ENCODE results near the gene CES5A. TPM values are rescaled to one million over a fixed set of nuclear protein-coding genes. Genes with fewer than 3 reads are reported as not detected.
"Not testable (repeated sequence)": the region's sequence is repeated elsewhere in the genome, so short reads cannot be mapped to it uniquely, and the experiment has no call there.

The CES5A gene
- not detected for total RNA-seq

GRCh38 chr16:55875273-55875672 lies at the start of gene CES5A:
CES5A (minus strand) TSS chr16:55875373; CDS start chr16:55875221, 152 bp downstream.
- Mint-ChIP-seq H3K27me3 (peaks cover 1% of the 10 kb centered on the region), H3K27ac (no peak within 1 kb of the TSS), H3K9me3 (no peaks in the 10 kb centered on the region), H3K36me3 (no peaks in the 10 kb centered on the region), H3K4me1 (ENCODE audit: low read depth) (no peaks in the 10 kb centered on the region), H3K4me3 (no peak within 1 kb of the TSS)
- ChIA-PET CTCF (no interaction called here), POLR2A (no interaction called here)
- DNase-seq: no peak
- intact Hi-C loops (cut with micrococcal nuclease): no loop called here

- ChIA-PET POLR2A (no interaction called here), CTCF (no interaction called here)
- no peak for DNase-seq
- intact Hi-C loops (cut with micrococcal nuclease): no loop called here
- peaks cover 40% of the 10 kb centered on the region for H3K27me3 Mint-ChIP-seq
- no peaks in the 10 kb centered on the region for H3K36me3 Mint-ChIP-seq
- peaks cover 4% of the 10 kb centered on the region for H3K9me3 Mint-ChIP-seq
- no peaks in the 10 kb centered on the region for H3K4me1 Mint-ChIP-seq (ENCODE audit: low read depth)
- no peak overlapping the region for H3K4me3 Mint-ChIP-seq
- no peak overlapping the region for H3K27ac Mint-ChIP-seq
These were observed 47.5 kb upstream of the CES5A start for GRCh38 chr16:55922662-55923061.

GRCh38 chr16:55917373-55918160 lies 42.4 kb upstream of the CES5A start:
- Mint-ChIP-seq H3K4me3 (no peak overlapping the region), H3K36me3 (no peaks in the 10 kb centered on the region), H3K27me3 (peaks cover 25% of the 10 kb centered on the region), H3K9me3 (peaks cover 4% of the 10 kb centered on the region), H3K4me1 (ENCODE audit: low read depth) (no peaks in the 10 kb centered on the region), H3K27ac (no peak overlapping the region)
- ChIA-PET POLR2A (no interaction called here), CTCF (no interaction called here)
- intact Hi-C loops (cut with micrococcal nuclease): no loop called here
- DNase-seq: no peak

- Mint-ChIP-seq H3K4me1 (ENCODE audit: low read depth) (no peaks in the 10 kb centered on the region), H3K27ac (no peak overlapping the region), H3K36me3 (no peaks in the 10 kb centered on the region), H3K9me3 (peaks cover 6% of the 10 kb centered on the region), H3K4me3 (no peak overlapping the region), H3K27me3 (peaks cover 16% of the 10 kb centered on the region)
- no peak for DNase-seq
- intact Hi-C loops (cut with micrococcal nuclease): no loop called here
- POLR2A ChIA-PET: no interaction called here
- CTCF ChIA-PET: no interaction called here
These were observed 40.1 kb upstream of the CES5A start for GRCh38 chr16:55915096-55915827.

- DNase-seq: no peak
- Mint-ChIP-seq H3K9me3 (peaks cover 6% of the 10 kb centered on the region), H3K36me3 (no peaks in the 10 kb centered on the region), H3K27me3 (peaks cover 14% of the 10 kb centered on the region), H3K4me1 (ENCODE audit: low read depth) (no peaks in the 10 kb centered on the region), H3K4me3 (no peak overlapping the region), H3K27ac (no peak overlapping the region)
- ChIA-PET POLR2A (no interaction called here), CTCF (no interaction called here)
- intact Hi-C loops (cut with micrococcal nuclease): no loop called here
These were observed 39.2 kb upstream of the CES5A start for GRCh38 chr16:55914383-55914782.

- DNase-seq: no peak
- Mint-ChIP-seq H3K27me3 (peaks cover 9% of the 10 kb centered on the region), H3K36me3 (no peaks in the 10 kb centered on the region), H3K4me1 (ENCODE audit: low read depth) (no peaks in the 10 kb centered on the region), H3K4me3 (no peak overlapping the region), H3K27ac (no peak overlapping the region), H3K9me3 (peaks cover 6% of the 10 kb centered on the region)
- ChIA-PET POLR2A (no interaction called here), CTCF (no interaction called here)
- intact Hi-C loops (cut with micrococcal nuclease): no loop called here
These were observed 38.5 kb upstream of the CES5A start for GRCh38 chr16:55913716-55914115.

GRCh38 chr16:55913121-55913520 lies 37.9 kb upstream of the CES5A start:
- H3K4me3 Mint-ChIP-seq; intact Hi-C loops (cut with micrococcal nuclease); H3K27ac Mint-ChIP-seq; H3K4me1 Mint-ChIP-seq (ENCODE audit: low read depth); DNase-seq; H3K27me3 Mint-ChIP-seq; CTCF ChIA-PET; H3K9me3 Mint-ChIP-seq; POLR2A ChIA-PET; H3K36me3 Mint-ChIP-seq: not testable (repeated sequence)

- ChIA-PET POLR2A (no interaction called here), CTCF (no interaction called here)
- DNase-seq: no peak
- intact Hi-C loops (cut with micrococcal nuclease): no loop called here
- Mint-ChIP-seq H3K4me1 (ENCODE audit: low read depth) (no peaks in the 10 kb centered on the region), H3K9me3 (peaks cover 6% of the 10 kb centered on the region), H3K27me3 (peaks cover 5% of the 10 kb centered on the region), H3K36me3 (no peaks in the 10 kb centered on the region), H3K4me3 (no peak overlapping the region), H3K27ac (no peak overlapping the region)
These were observed 36.8 kb upstream of the CES5A start for GRCh38 chr16:55912022-55912421.

GRCh38 chr16:55911616-55912015 lies 36.4 kb upstream of the CES5A start:
- H3K27me3 Mint-ChIP-seq: peaks cover 5% of the 10 kb centered on the region
- H3K36me3 Mint-ChIP-seq: no peaks in the 10 kb centered on the region
- H3K4me3 Mint-ChIP-seq: no peak overlapping the region
- intact Hi-C loops (cut with micrococcal nuclease): no loop called here
- H3K9me3 Mint-ChIP-seq: peaks cover 6% of the 10 kb centered on the region
- ChIA-PET CTCF (no interaction called here), POLR2A (no interaction called here)
- DNase-seq: no peak
- no peak overlapping the region for H3K27ac Mint-ChIP-seq
- H3K4me1 Mint-ChIP-seq (ENCODE audit: low read depth): no peaks in the 10 kb centered on the region

GRCh38 chr16:55909876-55910275 lies 34.7 kb upstream of the CES5A start:
- Mint-ChIP-seq H3K27ac (no peak overlapping the region), H3K27me3 (peaks cover 9% of the 10 kb centered on the region), H3K4me1 (ENCODE audit: low read depth) (no peaks in the 10 kb centered on the region), H3K36me3 (no peaks in the 10 kb centered on the region), H3K4me3 (no peak overlapping the region), H3K9me3 (peaks cover 6% of the 10 kb centered on the region)
- ChIA-PET POLR2A (no interaction called here), CTCF (no interaction called here)
- no peak for DNase-seq
- intact Hi-C loops (cut with micrococcal nuclease): no loop called here

GRCh38 chr16:55908641-55909040 lies 33.5 kb upstream of the CES5A start:
- intact Hi-C loops (cut with micrococcal nuclease): no loop called here
- Mint-ChIP-seq H3K36me3 (no peaks in the 10 kb centered on the region), H3K4me3 (no peak overlapping the region), H3K27ac (no peak overlapping the region), H3K27me3 (peaks cover 11% of the 10 kb centered on the region), H3K9me3 (peaks cover 13% of the 10 kb centered on the region), H3K4me1 (ENCODE audit: low read depth) (no peaks in the 10 kb centered on the region)
- CTCF ChIA-PET: no interaction called here
- no peak for DNase-seq
- POLR2A ChIA-PET: no interaction called here

- H3K36me3 Mint-ChIP-seq: no peaks in the 10 kb centered on the region
- H3K4me3 Mint-ChIP-seq: no peak overlapping the region
- peaks cover 17% of the 10 kb centered on the region for H3K27me3 Mint-ChIP-seq
- ChIA-PET CTCF (no interaction called here), POLR2A (no interaction called here)
- DNase-seq: no peak
- no peaks in the 10 kb centered on the region for H3K4me1 Mint-ChIP-seq (ENCODE audit: low read depth)
- no peak overlapping the region for H3K27ac Mint-ChIP-seq
- intact Hi-C loops (cut with micrococcal nuclease): no loop called here
- peaks cover 19% of the 10 kb centered on the region for H3K9me3 Mint-ChIP-seq
These were observed 32.5 kb upstream of the CES5A start for GRCh38 chr16:55907661-55908060.

GRCh38 chr16:55906123-55906522 lies 30.9 kb upstream of the CES5A start:
- Mint-ChIP-seq H3K4me3 (no peak overlapping the region), H3K27ac (no peak overlapping the region), H3K36me3 (no peaks in the 10 kb centered on the region), H3K9me3 (peaks cover 17% of the 10 kb centered on the region), H3K4me1 (ENCODE audit: low read depth) (no peaks in the 10 kb centered on the region), H3K27me3 (peaks cover 18% of the 10 kb centered on the region)
- POLR2A ChIA-PET: no interaction called here
- DNase-seq: no peak
- CTCF ChIA-PET: no interaction called here
- intact Hi-C loops (cut with micrococcal nuclease): no loop called here

All from activated CD4-positive, alpha-beta memory T cell treated with anti-CD3 and anti-CD28 coated beads for 36 hours (primary cell).